ENCODE measurements around the gene CA12.

- TF ChIP-seq ELF4 (CRISPR knock-in tag; IDR thresholded peaks at IDR 0.05) (no peak), PRPF4 (IDR thresholded peaks at IDR 0.05; ENCODE audit: insufficient read depth, low read depth, low read length, poor library complexity, severe bottlenecking) (no peak), E2F6 (IDR thresholded peaks at IDR 0.05; ENCODE audit: borderline replicate concordance in 1 of 2, extremely low read depth in 1 of 2, insufficient read depth in 1 of 2, insufficient read length in 1 of 2, low read depth in 1 of 2, low read length in 1 of 2, poor library complexity in 1 of 2, severe bottlenecking in 1 of 2) (no peak), ZNF592 (IDR thresholded peaks at IDR 0.05) (no peak), FOSL1 (tag; conservative IDR thresholded peaks at IDR 0.05) (no peak), ZNF76 (CRISPR knock-in tag; IDR thresholded peaks at IDR 0.05; ENCODE audit: borderline replicate concordance) (no peak), ELK1 (CRISPR knock-in tag; IDR thresholded peaks at IDR 0.05) (no peak), CTCF (IDR thresholded peaks at IDR 0.05 in 2 of 3, conservative IDR thresholded peaks at IDR 0.05 in 1 of 3; ENCODE audit: insufficient read depth in 2 of 3, low read depth in 1 of 3, low read length in 3 of 3) (no peak), ZNF274 (IDR thresholded peaks at IDR 0.05; ENCODE audit: borderline replicate concordance, low read depth, low read length) (no peak), SMARCB1 (IDR thresholded peaks at IDR 0.05; ENCODE audit: insufficient read length, low read depth) (no peak), SP1 (CRISPR knock-in tag; IDR thresholded peaks at IDR 0.05) (no peak), GABPB1 (CRISPR knock-in tag; IDR thresholded peaks at IDR 0.05) (no peak)
Measured at GRCh38 chr15:63327648-63328421, 53.8 kb downstream of the CA12 start.
